ENCODE results near the gene AGAP3.

- TF ChIP-seq EZH2 (IDR thresholded peaks at IDR 0.05; ENCODE audit: borderline replicate concordance, low read depth, low read length, severe bottlenecking): no peak
- TF ChIP-seq, protein P1, sequence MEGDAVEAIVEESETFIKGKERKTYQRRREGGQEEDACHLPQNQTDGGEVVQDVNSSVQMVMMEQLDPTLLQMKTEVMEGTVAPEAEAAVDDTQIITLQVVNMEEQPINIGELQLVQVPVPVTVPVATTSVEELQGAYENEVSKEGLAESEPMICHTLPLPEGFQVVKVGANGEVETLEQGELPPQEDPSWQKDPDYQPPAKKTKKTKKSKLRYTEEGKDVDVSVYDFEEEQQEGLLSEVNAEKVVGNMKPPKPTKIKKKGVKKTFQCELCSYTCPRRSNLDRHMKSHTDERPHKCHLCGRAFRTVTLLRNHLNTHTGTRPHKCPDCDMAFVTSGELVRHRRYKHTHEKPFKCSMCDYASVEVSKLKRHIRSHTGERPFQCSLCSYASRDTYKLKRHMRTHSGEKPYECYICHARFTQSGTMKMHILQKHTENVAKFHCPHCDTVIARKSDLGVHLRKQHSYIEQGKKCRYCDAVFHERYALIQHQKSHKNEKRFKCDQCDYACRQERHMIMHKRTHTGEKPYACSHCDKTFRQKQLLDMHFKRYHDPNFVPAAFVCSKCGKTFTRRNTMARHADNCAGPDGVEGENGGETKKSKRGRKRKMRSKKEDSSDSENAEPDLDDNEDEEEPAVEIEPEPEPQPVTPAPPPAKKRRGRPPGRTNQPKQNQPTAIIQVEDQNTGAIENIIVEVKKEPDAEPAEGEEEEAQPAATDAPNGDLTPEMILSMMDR (IDR thresholded peaks at IDR 0.05; ENCODE audit: borderline replicate concordance, extremely low read depth, low read length, poor library complexity, severe bottlenecking): no peak
Measured at GRCh38 chr7:151053096-151053495, 33.2 kb upstream of the AGAP3 start.

Data from DND-41 (cell line).